Fibroblast of lung (primary cell): ENCODE results near the gene ZCWPW2.

Experiments
- EZH2 ChIP-seq: IDR thresholded peaks from 2 replicates; pipeline ENCODE4 v1.5.1; 2012; ENCODE audit warnings: low read length, control low read depth, mild to moderate bottlenecking; ENCODE audit errors: missing control alignments
- TF ChIP-seq, protein P1 (sequence below), 2 donors: IDR thresholded peaks in 1 of 2; conservative IDR thresholded peaks in 1 of 2; 1 replicate in 1 of 2; 2 replicates in 1 of 2; pipeline ENCODE4 v1.5.1; 2011 to 2012; ENCODE audit warnings: low read length in 2 of 2, control low read depth in 1 of 2, inconsistent platforms in 1 of 2, low read depth in 1 of 2, mild to moderate bottlenecking in 1 of 2

DNA sequence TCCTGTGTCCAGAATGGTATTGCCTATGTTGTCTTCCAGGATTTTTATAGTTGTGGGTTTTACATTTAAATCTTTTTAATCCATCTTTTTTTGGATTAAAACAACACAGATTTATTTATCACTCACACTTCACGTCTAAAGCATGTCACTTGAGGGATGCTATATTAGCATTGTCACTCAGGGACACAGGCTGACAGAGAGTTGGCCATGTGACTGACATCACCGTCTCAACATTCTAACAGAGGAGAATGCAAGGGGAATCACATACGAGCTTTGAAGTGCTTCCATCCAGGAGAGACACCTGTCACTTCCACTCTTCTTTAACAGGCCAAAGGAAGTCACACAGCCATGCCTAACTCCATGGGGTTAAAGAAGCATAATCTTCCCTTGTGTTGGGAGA is 204.7 kb downstream of the ZCWPW2 start:
- TF ChIP-seq, protein P1, sequence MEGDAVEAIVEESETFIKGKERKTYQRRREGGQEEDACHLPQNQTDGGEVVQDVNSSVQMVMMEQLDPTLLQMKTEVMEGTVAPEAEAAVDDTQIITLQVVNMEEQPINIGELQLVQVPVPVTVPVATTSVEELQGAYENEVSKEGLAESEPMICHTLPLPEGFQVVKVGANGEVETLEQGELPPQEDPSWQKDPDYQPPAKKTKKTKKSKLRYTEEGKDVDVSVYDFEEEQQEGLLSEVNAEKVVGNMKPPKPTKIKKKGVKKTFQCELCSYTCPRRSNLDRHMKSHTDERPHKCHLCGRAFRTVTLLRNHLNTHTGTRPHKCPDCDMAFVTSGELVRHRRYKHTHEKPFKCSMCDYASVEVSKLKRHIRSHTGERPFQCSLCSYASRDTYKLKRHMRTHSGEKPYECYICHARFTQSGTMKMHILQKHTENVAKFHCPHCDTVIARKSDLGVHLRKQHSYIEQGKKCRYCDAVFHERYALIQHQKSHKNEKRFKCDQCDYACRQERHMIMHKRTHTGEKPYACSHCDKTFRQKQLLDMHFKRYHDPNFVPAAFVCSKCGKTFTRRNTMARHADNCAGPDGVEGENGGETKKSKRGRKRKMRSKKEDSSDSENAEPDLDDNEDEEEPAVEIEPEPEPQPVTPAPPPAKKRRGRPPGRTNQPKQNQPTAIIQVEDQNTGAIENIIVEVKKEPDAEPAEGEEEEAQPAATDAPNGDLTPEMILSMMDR (conservative IDR thresholded peaks at IDR 0.05 in 1 of 2, IDR thresholded peaks at IDR 0.05 in 1 of 2; ENCODE audit: low read depth in 1 of 2, low read length in 2 of 2), result no peak
- no peak for TF ChIP-seq EZH2
